Head of caudate nucleus (tissue), 42 donors: Measurements from ENCODE around the gene FAF2.
"Not testable (repeated sequence)": the region's sequence is repeated elsewhere in the genome, so short reads cannot be mapped to it uniquely, and the experiment has no call there.

Source experiments
- DNase-seq, 42 donors: peaks; one replicate each; pipeline versions ENCODE4 v3.0.0 to v3.0.0-alpha.2; 2020 to 2021; ENCODE audit warnings: mixed read lengths in 7 of 42
- intact Hi-C: fragments of 100-400 bp; cut with DNase I; formaldehyde crosslinking; loops from one replicate; pipeline ENCODE4 v1.15.0; 2022

Gene FAF2

GRCh38 chr5:176415240-176415951, 32.8 kb upstream of the FAF2 start:
- intact Hi-C loops: loop anchor here (2.0 to 10.0 kb wide), 2 partner anchors 23 to 119 kb away; partner anchors contain the start of gene RNF44
- DNase-seq: peak in 1 of 42 donors; percentile 17

DNA sequence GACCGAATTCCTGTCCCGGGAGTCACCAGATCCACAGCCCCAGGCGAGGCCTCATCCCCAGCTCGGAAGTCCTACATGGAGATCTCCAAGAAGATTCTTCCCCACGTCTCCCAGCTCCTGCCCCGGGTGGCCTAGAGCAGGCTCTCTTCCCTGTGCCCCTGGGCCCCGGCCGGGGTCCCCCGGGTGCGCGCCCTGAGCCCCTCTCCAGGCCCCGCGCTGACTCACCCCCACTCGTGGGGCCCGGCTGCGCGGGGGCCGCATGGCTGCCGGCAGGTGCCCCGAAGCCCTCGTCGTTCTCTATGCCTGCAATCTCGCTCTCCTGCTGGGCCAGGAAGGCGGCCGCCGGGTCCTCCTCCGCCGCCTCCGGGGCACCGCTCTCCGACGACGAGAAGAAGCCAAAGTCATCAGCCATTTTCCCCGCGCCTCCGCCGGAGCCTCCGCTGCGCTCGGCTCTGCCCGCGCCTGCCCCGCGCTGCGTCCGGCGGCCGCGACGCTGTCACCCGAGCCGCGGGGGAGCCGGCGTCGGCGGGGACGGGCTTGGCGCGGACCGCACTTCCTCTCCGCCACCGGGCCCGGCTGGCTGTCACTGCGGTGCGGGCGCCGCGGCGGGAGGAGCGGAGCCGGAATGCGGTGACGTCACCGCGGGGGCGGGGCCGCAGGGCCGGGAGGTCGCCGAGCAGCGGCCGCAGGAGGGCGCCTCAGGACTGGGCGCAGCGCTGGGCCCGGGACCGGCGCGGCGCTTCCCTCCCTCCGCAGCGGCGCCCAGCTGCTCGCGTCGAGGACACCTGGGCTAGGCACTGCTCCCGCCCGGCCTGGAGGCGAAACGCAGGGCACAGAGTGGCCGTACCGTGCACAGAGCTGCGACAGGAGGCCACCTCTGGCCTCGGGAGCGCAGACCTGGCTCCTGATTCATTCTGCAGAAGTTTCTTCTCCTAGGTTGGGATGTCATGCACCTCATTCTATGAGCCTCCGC, 31.9 kb upstream of the FAF2 start, which contains the start of gene CLTB:
CLTB (minus strand) TSS at position 588 of the 973 bp plus-strand sequence; CDS start at position 412, 176 bp downstream.
- DNase-seq: peak; percentile 60 to 98 (median 93)
- intact Hi-C loops: loop anchor here (2.0 to 10.0 kb wide), 2 partner anchors 23 to 119 kb away; partner anchors contain the start of gene RNF44

GRCh38 chr5:176416965-176417364, 31.2 kb upstream of the FAF2 start:
- intact Hi-C loops: loop anchor here (10.0 kb wide), 1 partner anchor 118 kb away; the partner anchor contains the start of gene RNF44
- peak in 1 of 42 donors; percentile 26 for DNase-seq

GRCh38 chr5:176418251-176418650, 29.9 kb upstream of the FAF2 start:
- intact Hi-C loops: loop anchor here (10.0 kb wide), 1 partner anchor 117 kb away; the partner anchor contains the start of gene RNF44
- DNase-seq: no peak

DNA sequence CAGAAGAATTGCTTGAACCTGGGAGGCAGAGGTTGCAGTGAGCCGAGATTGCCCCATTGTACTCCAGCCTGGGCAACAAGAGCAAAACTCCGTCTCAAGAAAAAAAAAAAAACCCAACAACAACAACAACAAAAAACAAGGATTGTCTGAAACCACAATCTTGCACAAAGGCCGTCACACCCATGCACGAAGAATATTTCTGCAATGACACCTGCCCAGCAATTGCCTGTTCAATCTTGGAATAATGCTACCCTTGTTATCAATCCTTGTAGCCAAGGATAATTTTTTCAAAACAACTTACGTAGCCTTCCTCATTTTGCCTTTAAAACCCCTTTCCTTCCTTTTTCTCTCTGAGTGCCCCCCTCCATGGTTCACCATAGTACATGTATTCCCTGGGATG, 28.1 kb upstream of the FAF2 start:
- intact Hi-C loops: no loop called here
- DNase-seq: no peak

GRCh38 chr5:176420972-176421544, 27.1 kb upstream of the FAF2 start:
- intact Hi-C loops: no loop called here
- DNase-seq: no peak

DNA sequence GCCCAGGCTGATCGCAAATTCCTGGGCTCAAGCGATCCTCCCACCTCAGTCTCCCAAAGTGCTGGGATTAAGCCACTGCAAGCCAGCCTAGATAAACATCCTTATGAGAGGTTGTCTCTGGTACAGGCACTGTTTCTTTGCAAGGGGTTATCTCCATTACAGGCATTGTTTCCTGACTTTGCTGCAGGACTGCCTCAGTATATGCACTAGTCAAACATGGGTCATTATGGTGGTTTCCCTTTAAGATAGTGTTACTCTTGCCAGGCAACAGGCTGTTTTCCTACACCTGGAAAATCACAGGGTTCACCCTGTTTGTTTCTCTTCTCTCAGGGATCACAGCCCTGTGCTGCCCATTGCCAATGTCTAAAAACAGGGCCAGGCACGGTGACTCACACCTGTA, 24.0 kb upstream of the FAF2 start:
- intact Hi-C loops: no loop called here
- DNase-seq: no peak

GRCh38 chr5:176425138-176425537, 23.0 kb upstream of the FAF2 start:
- DNase-seq: no peak
- intact Hi-C loops: no loop called here

DNA sequence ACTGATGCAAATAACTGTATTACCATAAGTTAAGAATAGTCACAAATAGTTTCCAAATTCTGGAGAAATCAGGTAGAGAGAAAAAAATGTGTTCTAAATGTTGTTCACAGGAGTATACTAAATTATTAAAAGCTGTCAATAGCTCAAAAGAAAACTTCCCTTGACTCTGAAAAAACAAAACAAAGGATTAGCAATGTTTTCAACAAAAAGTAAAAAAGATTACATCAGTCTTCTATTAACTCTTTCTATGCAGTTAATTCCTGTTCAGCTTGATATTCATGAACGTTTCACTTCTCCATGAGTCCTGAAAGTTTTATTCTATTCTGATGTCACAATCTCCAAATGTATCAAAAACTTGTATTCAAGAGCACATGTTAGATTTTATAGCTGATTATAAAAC, 22.4 kb upstream of the FAF2 start:
- no peak for DNase-seq
- intact Hi-C loops: no loop called here

DNA sequence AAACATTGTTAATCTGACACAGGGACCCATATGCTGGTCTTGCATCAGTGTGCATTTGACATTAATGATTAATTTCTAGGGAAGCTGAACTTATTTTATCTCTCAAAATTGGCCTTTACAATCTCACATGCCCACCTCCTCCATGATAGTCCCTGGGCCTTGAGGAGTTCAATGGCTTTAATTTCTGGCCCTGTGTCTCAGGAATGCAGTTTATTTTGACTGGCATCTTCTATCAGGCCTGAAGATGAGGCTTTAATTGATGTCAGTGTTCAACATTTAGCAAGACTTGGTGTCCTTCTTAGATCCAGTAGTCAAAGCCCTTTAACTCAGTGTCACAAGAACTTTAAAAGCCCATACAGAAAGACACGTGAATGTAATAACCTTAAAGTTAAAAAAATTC, 21.3 kb upstream of the FAF2 start:
- intact Hi-C loops: no loop called here
- DNase-seq: no peak

GRCh38 chr5:176427971-176428370, 20.2 kb upstream of the FAF2 start:
- DNase-seq: no peak
- intact Hi-C loops: no loop called here

DNA sequence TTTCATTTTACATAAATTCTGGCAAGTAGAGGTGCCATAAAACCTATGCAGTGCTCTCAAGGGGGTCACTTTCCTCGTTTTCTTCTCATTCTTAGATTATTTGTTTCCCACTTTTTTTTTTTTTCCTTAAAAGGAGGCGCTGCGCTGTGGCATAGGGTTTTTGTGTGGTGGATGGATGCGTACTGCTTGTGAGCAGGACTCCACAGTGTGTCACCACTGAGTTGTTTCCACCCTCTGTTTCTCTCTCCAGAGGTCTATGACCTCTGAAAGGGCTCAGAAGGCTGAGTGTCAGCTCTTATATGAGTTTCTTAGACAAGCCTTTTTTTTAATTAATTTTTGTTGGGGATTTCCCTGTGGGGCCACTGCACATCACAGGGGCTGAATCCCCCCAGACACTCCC, 18.2 kb upstream of the FAF2 start:
- intact Hi-C loops: no loop called here
- no peak for DNase-seq

DNA sequence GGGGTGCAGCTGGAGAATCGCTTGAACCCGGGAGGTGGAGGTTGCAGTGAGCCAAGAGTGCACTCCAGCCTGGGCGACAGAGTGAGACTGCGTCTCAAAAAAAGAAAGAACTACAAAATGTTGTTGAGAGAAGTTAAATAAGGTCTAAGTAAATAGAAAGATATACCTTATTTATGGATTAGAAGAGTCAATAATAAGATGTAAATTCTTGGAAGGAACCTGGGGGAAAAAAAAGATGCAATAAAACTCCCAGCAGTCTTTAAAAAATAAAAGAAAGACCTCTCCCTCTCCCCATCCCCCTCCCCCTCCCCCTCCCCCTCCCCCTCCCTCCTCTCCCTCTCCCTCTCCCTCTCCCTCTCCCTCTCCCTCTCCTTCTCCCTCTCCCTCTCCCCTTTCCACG, 15.5 kb upstream of the FAF2 start:
- DNase-seq: no peak
- intact Hi-C loops: no loop called here

DNA sequence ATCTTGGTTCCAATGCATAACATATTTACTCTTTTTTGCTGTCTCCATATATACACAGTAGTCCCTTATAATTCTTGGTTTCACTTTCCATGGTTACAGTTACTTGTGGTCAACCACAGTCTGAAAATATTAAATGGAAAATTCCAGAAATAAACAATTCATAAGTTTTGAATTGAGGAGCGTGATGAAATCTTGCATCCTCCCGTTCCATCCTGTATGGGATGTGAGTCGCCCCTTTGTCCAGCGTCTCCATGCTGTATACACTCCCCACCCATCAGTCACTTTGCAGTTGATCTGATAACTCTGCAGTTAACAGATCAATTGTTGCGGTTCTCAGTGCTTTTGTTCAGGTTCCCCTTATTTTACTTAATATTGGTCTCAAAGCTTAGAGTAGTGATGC, 11.5 kb upstream of the FAF2 start:
- intact Hi-C loops: no loop called here
- no peak for DNase-seq

DNA sequence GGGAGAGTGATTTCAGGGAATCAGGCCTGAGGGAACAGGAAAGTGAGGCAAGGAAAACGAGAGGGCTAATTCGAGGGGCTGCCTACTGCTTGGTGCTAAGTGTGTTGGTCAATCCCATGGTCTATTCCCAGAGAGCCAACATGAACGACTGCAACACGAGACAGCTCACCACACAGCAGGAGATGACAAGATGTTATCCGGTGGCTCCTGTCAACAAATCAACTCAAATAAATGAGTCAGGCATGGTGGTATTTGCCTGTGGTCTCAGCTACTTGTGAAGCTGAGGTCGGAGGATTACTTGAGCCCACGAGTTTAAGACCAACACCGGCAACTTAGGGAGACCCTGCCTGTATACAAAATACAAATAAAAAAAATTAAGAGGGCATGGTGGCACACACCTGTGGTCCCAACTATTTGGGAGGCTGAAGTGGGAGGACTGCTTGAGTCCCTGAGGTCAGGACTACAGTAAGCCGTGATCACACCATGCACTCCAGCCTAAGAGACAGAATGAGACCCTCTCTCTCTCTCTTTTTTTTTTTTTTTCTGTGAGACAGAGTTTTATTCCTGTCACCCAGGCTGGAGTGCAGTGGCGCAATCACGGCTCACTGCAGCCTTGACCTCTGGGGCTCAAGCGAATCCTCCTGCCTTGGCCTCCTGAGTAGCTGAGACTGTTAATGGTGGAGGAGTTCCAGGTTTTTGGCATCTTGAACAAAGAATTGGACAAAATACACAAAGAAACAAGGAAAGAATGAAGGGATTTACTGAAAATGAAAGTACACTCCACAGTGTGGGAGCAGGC, 9.0 kb upstream of the FAF2 start:
- DNase-seq: no peak
- intact Hi-C loops: no loop called here

DNA sequence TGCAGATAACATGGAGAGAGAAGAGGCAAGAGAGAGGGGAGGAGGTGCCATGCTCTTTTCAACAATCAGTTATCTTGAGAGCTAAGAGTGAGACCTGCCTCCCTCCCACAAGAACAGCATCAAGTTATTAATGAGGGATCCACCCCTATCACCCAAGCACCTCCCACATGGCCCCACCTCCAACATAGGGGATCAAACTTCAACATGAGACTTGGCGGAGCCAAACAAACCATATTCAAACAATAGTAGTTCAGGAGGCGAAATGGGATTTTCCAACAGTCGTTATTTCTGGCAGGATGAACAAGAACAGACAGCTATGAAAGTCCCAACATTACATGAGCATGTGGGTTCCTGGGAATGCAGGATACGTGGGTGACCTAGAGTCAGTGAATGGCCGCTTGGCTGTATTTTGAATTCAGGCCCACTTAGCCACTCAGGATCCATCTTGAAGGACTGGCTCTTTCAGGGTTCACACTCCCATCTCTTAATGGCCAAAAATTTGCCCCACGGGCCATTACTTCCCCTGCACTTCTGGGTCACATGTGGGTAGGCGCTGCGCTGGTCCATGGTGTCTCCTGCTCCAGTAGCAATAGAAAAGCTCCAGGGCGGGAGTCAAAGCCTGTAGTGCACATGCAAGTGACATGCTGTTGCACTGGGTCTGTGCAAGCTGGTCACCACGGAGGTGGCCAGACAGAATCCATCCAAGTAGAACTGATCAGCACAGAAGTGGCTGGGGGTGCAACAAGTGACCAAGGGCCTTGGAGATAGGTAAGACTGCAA, 7.1 kb upstream of the FAF2 start:
- DNase-seq: no peak
- intact Hi-C loops: no loop called here

DNA sequence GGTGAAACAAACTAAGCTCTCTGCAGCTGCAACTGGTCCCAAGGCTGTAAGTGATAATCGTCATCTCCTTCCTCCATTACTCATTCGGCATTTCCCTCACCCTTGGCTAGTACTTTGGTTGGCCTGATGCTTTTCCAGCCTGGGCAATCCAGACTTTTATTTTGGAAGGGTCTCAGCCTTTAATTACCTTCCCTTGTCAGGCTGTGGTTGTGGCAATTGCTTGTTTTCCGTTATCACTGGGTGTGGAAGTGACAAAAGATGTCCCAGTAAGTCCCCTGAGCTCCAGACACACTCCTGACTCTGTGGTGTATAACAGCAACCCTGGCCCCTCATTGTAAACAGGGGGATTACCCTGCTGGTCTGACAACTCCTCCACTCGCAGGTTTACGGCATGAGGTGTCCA, 6.3 kb upstream of the FAF2 start:
- no peak for DNase-seq
- intact Hi-C loops: no loop called here

DNA sequence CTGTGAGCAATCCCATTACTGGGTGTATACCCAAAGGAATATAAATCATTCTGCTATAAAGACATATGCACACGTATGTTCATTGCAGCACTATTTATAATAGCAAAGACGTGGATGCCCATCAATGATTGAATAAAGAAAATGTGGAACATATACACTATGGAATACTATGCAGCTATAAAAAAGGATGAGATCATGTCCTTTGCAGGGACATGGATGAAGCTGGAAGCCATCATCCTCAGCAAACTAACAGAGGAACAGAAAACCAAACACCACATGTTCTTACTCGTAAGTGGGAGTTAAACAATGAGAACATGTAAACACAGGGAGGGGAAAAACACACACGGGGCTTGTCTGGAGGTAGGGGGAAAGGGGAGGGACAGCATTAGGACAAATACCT, 5.3 kb upstream of the FAF2 start:
- DNase-seq, intact Hi-C loops: not testable (repeated sequence)
